Tibial nerve (tissue), 3 donors: Measurements from ENCODE around the gene PLK4.

Experiments
- CTCF ChIP-seq, 5 experiments: fragments of 200-600 bp in 3 of 5; fragments of 450-650 bp in 2 of 5; sonication (generic) in 3 of 5; IDR thresholded peaks; one replicate each; pipeline ENCODE4 v1.5.1; 2016 to 2019; ENCODE audit warnings: antibody characterized with exemption in 5 of 5, mild to moderate bottlenecking in 3 of 5, moderate library complexity in 2 of 5
- POLR2A ChIP-seq, 2 donors: fragments of 450-650 bp; IDR thresholded peaks; one replicate each; pipeline ENCODE4 v1.6.1; 2017; ENCODE audit warnings: antibody characterized with exemption in 2 of 2, mild to moderate bottlenecking in 2 of 2, moderate library complexity in 2 of 2

GRCh38 chr4:127896069-127896468, 15.4 kb downstream of the PLK4 start:
- no peak for TF ChIP-seq CTCF (IDR thresholded peaks at IDR 0.05)
- no peak for TF ChIP-seq POLR2A (IDR thresholded peaks at IDR 0.05)
